AG04450 (cell line): ENCODE measurements around the gene HSPB6. TPM values are rescaled to one million over a fixed set of nuclear protein-coding genes. Genes with fewer than 3 reads are reported as not detected.

Experiments used
- CTCF ChIA-PET: fragments of 300-600, 350-600 bp; formaldehyde crosslinking; extraction: SDS; loops from one replicate; lab custom pipeline; 2022; ENCODE audit warnings: antibody characterized with exemption, inconsistent platforms; lab: Charles Lee
- POLR2A ChIA-PET: fragments of 350-600 bp; formaldehyde crosslinking; extraction: SDS; loops from one replicate; lab custom pipeline; 2021; ENCODE audit warnings: antibody characterized with exemption, inconsistent platforms; lab: Yijun Ruan, JAX
- DNase-seq: peaks from one replicate; pipeline ENCODE4 v3.0.0-alpha.2; 2011; ENCODE audit warnings: low read depth, low spot score
- H3K27ac ChIP-seq: one replicate; pipeline ENCODE4 v1.5.1; 2012; ENCODE audit warnings: low read depth, low read length, control low read depth
- H3K27me3 ChIP-seq: one replicate; pipeline ENCODE4 v1.6.0; 2012; ENCODE audit warnings: low read length; ENCODE audit not compliant: control insufficient read depth, insufficient read depth
- H3K4me3 ChIP-seq: 2 replicates; pipeline ENCODE4 v1.5.1; 2011; ENCODE audit warnings: mild to moderate bottlenecking, low read depth, low read length, control low read depth
- H3K9me3 ChIP-seq: 2 replicates; pipeline ENCODE4 v1.5.1; 2012; ENCODE audit warnings: low read length; ENCODE audit not compliant: control insufficient read depth, insufficient read depth
- CTCF ChIP-seq: IDR thresholded peaks from 2 replicates; pipeline ENCODE4 v1.5.1; 2011; ENCODE audit warnings: low read depth, low read length, control low read depth, inconsistent platforms
- polyA plus RNA-seq: library from polyadenylated mRNA; depleted of rRNA; stranded (reverse); fragments of >200 nt; gene quantifications from 2 replicates; pipeline ENCODE4 v1.2.3, GENCODE V29; 2011; rRNA removed

HSPB6 gene
- polyA plus RNA-seq, 1 experiment: 31.7 TPM

GRCh38 chr19:35713506-35713850, 43.4 kb downstream of the HSPB6 start:
- TF ChIP-seq CTCF: no peak
- H3K9me3 ChIP-seq: no peaks in the 10 kb centered on the region; the same call in 1 of the 2 replicates
- DNase-seq: no peak
- ChIA-PET POLR2A (no interaction called here), CTCF (no interaction called here)
- H3K4me3 ChIP-seq: no peak overlapping the region
- no peak overlapping the region for H3K27ac ChIP-seq
- H3K27me3 ChIP-seq: peaks cover 2% of the 10 kb centered on the region

- H3K4me3 ChIP-seq: no peak overlapping the region
- POLR2A ChIA-PET: interaction anchor here (0.6 kb wide), 3 partner anchors 166 to 504 kb away, joined by 3 to 4 read pairs (median 3); no protein-coding TSS in a partner anchor
- DNase-seq: no peak
- TF ChIP-seq CTCF: no peak
- no peak overlapping the region for H3K27ac ChIP-seq
- CTCF ChIA-PET: interaction anchor here (1.5 kb wide), 1 partner anchor 19 kb away, joined by 4 read pairs; no protein-coding TSS in a partner anchor
- no peaks in the 10 kb centered on the region; the same call in 1 of the 2 replicates for H3K9me3 ChIP-seq
- H3K27me3 ChIP-seq: peaks cover 2% of the 10 kb centered on the region
These were observed 44.0 kb downstream of the HSPB6 start for GRCh38 chr19:35712567-35713505.

- Histone ChIP-seq H3K27me3 (peaks cover 2% of the 10 kb centered on the region), H3K4me3 (no peak overlapping the region), H3K9me3 (no peaks in the 10 kb centered on the region; the same call in 1 of the 2 replicates), H3K27ac (no peak overlapping the region)
- no peak for DNase-seq
- CTCF ChIA-PET: interaction anchor here (0.6 to 1.5 kb wide), 3 partner anchors 18 to 114 kb away, joined by 4 to 7 read pairs (median 5); no protein-coding TSS in a partner anchor
- POLR2A ChIA-PET: no interaction called here
- no peak for TF ChIP-seq CTCF
These were observed 45.8 kb downstream of the HSPB6 start for GRCh38 chr19:35710784-35711723.

- no peak for TF ChIP-seq CTCF
- H3K27ac ChIP-seq: no peak overlapping the region
- peaks cover 4% of the 10 kb centered on the region; the same call in 1 of the 2 replicates for H3K9me3 ChIP-seq
- ChIA-PET POLR2A (no interaction called here), CTCF (interaction anchor here (1.2 kb wide), 1 partner anchor 15 kb away, joined by 9 read pairs; no protein-coding TSS in a partner anchor)
- H3K4me3 ChIP-seq: no peak overlapping the region
- H3K27me3 ChIP-seq: peaks cover 2% of the 10 kb centered on the region
- DNase-seq: no peak
These were observed 48.4 kb downstream of the HSPB6 start for GRCh38 chr19:35708391-35708790.

Other genes starting within 250 kb of the HSPB6 start
- gene DMKN, start 243.4 kb downstream of the HSPB6 start, polyA plus RNA-seq: 1.3 and 1.6 TPM in 2 replicates
- 1.8 and 2.1 TPM in 2 replicates for gene SBSN, start 228.7 kb downstream of the HSPB6 start, polyA plus RNA-seq
- gene GAPDHS, start 223.6 kb downstream of the HSPB6 start, polyA plus RNA-seq: not detected in 2 replicates
- 88.7 and 116 TPM in 2 replicates for gene TMEM147, start 211.4 kb downstream of the HSPB6 start, polyA plus RNA-seq
- not detected in 2 replicates for gene ATP4A, start 193.4 kb downstream of the HSPB6 start, polyA plus RNA-seq
- gene PMIS2, start 170.9 kb downstream of the HSPB6 start, polyA plus RNA-seq: not detected in 2 replicates
- gene HAUS5, start 144.3 kb downstream of the HSPB6 start, polyA plus RNA-seq: 1.9 and 2.3 TPM in 2 replicates
- gene RBM42, start 128.0 kb downstream of the HSPB6 start, polyA plus RNA-seq: 33.4 and 35.6 TPM in 2 replicates
- 0.33 and 0.36 TPM in 2 replicates for gene ETV2, start 115.3 kb downstream of the HSPB6 start, polyA plus RNA-seq
- gene COX6B1, start 108.7 kb downstream of the HSPB6 start, polyA plus RNA-seq: 398 and 527 TPM in 2 replicates
- gene UPK1A, start 90.5 kb downstream of the HSPB6 start, polyA plus RNA-seq: 0.07 TPM in 1 of 2 replicates, not detected in the other
- not detected in 2 replicates for gene ZBTB32, start 52.5 kb downstream of the HSPB6 start, polyA plus RNA-seq
- 6.1 and 8.7 TPM in 2 replicates for gene KMT2B, start 39.0 kb downstream of the HSPB6 start, polyA plus RNA-seq
- gene IGFLR1, start 14.6 kb downstream of the HSPB6 start, polyA plus RNA-seq: 1.3 and 2.0 TPM in 2 replicates
- gene U2AF1L4, start 11.6 kb downstream of the HSPB6 start, polyA plus RNA-seq: 10.2 and 11.8 TPM in 2 replicates
- 41.0 and 52.7 TPM in 2 replicates for gene PSENEN, start 11.4 kb downstream of the HSPB6 start, polyA plus RNA-seq
- 5.5 and 7.6 TPM in 2 replicates for gene LIN37, start 8.5 kb downstream of the HSPB6 start, polyA plus RNA-seq
- gene PROSER3, start 1.1 kb upstream of the HSPB6 start, polyA plus RNA-seq: 5.2 and 7.1 TPM in 2 replicates
- gene ARHGAP33, start 18.5 kb upstream of the HSPB6 start, polyA plus RNA-seq: 0.82 and 1.2 TPM in 2 replicates
- gene PRODH2, start 55.8 kb upstream of the HSPB6 start, polyA plus RNA-seq: not detected in 2 replicates
- not detected in 2 replicates for gene NPHS1, start 95.5 kb upstream of the HSPB6 start, polyA plus RNA-seq
- not detected in 2 replicates for gene KIRREL2, start 99.9 kb upstream of the HSPB6 start, polyA plus RNA-seq
- 6.8 and 10.9 TPM in 2 replicates for gene APLP1, start 111.5 kb upstream of the HSPB6 start, polyA plus RNA-seq
- 1.5 and 2.3 TPM in 2 replicates for gene NFKBID, start 143.5 kb upstream of the HSPB6 start, polyA plus RNA-seq
- 0.31 and 0.42 TPM in 2 replicates for gene HCST, start 145.5 kb upstream of the HSPB6 start, polyA plus RNA-seq
- not detected in 2 replicates for gene TYROBP, start 151.3 kb upstream of the HSPB6 start, polyA plus RNA-seq
- 0.69 and 1.1 TPM in 2 replicates for gene LRFN3, start 179.3 kb upstream of the HSPB6 start, polyA plus RNA-seq
- 7.5 and 8.3 TPM in 2 replicates for gene SDHAF1, start 238.2 kb upstream of the HSPB6 start, polyA plus RNA-seq